GDM1 (cell line): Measurements from ENCODE around the gene NLRP3.
"Not testable (repeated sequence)": the region's sequence is repeated elsewhere in the genome, so short reads cannot be mapped to it uniquely, and the experiment has no call there.

ENCODE experiments used
- DNase-seq: peaks from one replicate; lab custom pipeline; 2025; lab: John Stamatoyannopoulos, UW

The NLRP3 gene

GRCh38 chr1:247469141-247469535 lies 53.2 kb downstream of the NLRP3 start:
- DNase-seq, result no peak

GRCh38 chr1:247470942-247471429 lies 55.0 kb downstream of the NLRP3 start:
- DNase-seq, result not testable (repeated sequence)

- DNase-seq, result no peak
These were observed 55.6 kb downstream of the NLRP3 start for GRCh38 chr1:247471445-247472016.

GRCh38 chr1:247472035-247472434 lies 56.1 kb downstream of the NLRP3 start:
- no peak for DNase-seq

GRCh38 chr1:247474367-247474766 lies 58.4 kb downstream of the NLRP3 start:
- DNase-seq, result no peak

- DNase-seq, result no peak
These were observed 59.8 kb downstream of the NLRP3 start for GRCh38 chr1:247475793-247476192.

- not testable (repeated sequence) for DNase-seq
These were observed 60.5 kb downstream of the NLRP3 start for GRCh38 chr1:247476328-247477058.

GRCh38 chr1:247482747-247483146 lies 66.8 kb downstream of the NLRP3 start:
- DNase-seq, result no peak

- peak; percentile 45 for DNase-seq
These were observed 71.1 kb downstream of the NLRP3 start for GRCh38 chr1:247487057-247487456.

GRCh38 chr1:247491328-247491727 lies 75.4 kb downstream of the NLRP3 start:
- no peak for DNase-seq

- DNase-seq, result no peak
These were observed 77.1 kb downstream of the NLRP3 start for GRCh38 chr1:247493106-247493505.

- peak; percentile 5 for DNase-seq
These were observed 78.8 kb downstream of the NLRP3 start for GRCh38 chr1:247494767-247495166.

GRCh38 chr1:247496581-247497285 lies 80.8 kb downstream of the NLRP3 start:
- DNase-seq, result no peak
